Hematopoietic multipotent progenitor cell treated with erythropoietin and hydrocortisone succinate and interleukin-3 and kit ligand, for 17 days (in vitro differentiated cells): ENCODE measurements around the gene SMG9.
A peak's percentile ranks its signal among the peaks of the same experiment; 100 is the strongest.
"Not testable (repeated sequence)": the region's sequence is repeated elsewhere in the genome, so short reads cannot be mapped to it uniquely, and the experiment has no call there.

ENCODE experiments used
- DNase-seq: peaks from one replicate; pipeline ENCODE4 v3.0.0-alpha.2; 2015; ENCODE audit warnings: low spot score

The SMG9 gene

GRCh38 chr19:43779820-43780219 lies 25.1 kb upstream of the SMG9 start:
- DNase-seq, result peak; percentile 81

- DNase-seq, result peak; percentile 51
Measured at GRCh38 chr19:43779147-43779819, 24.5 kb upstream of the SMG9 start.

- DNase-seq, result peak; percentile 54
Measured at GRCh38 chr19:43778651-43779050, 23.9 kb upstream of the SMG9 start.

- DNase-seq, result peak; percentile 55
Measured at GRCh38 chr19:43777163-43777695, 22.5 kb upstream of the SMG9 start.

- peak; percentile 59 for DNase-seq
Measured at GRCh38 chr19:43776286-43776685, 21.5 kb upstream of the SMG9 start.

GRCh38 chr19:43775299-43775890 lies 20.6 kb upstream of the SMG9 start:
- DNase-seq, result peak; percentile 42

- not testable (repeated sequence) for DNase-seq
Measured at GRCh38 chr19:43774940-43775258, 20.1 kb upstream of the SMG9 start.

GRCh38 chr19:43774103-43774939 lies 19.6 kb upstream of the SMG9 start:
- peak; percentile 95 for DNase-seq

GRCh38 chr19:43773725-43774102 lies 19.0 kb upstream of the SMG9 start:
- DNase-seq, result no peak

- DNase-seq, result no peak
Measured at GRCh38 chr19:43769256-43769655, 14.5 kb upstream of the SMG9 start.

- DNase-seq, result no peak
Measured at GRCh38 chr19:43768273-43769050, 13.7 kb upstream of the SMG9 start.

GRCh38 chr19:43767818-43768217 lies 13.1 kb upstream of the SMG9 start:
- no peak for DNase-seq

- DNase-seq, result no peak
Measured at GRCh38 chr19:43767316-43767715, 12.6 kb upstream of the SMG9 start.

GRCh38 chr19:43766755-43767043 lies 11.9 kb upstream of the SMG9 start:
- DNase-seq, result no peak

- DNase-seq, result no peak
Measured at GRCh38 chr19:43765109-43765876, 10.5 kb upstream of the SMG9 start.

- not testable (repeated sequence) for DNase-seq
Measured at GRCh38 chr19:43764684-43765083, 9.9 kb upstream of the SMG9 start.

- DNase-seq, result no peak
Measured at GRCh38 chr19:43763473-43763939, 8.7 kb upstream of the SMG9 start.

GRCh38 chr19:43762814-43763213 lies 8.1 kb upstream of the SMG9 start:
- DNase-seq, result no peak

- DNase-seq, result no peak
Measured at GRCh38 chr19:43760941-43761340, 6.2 kb upstream of the SMG9 start.

GRCh38 chr19:43759515-43759914 lies 4.8 kb upstream of the SMG9 start:
- DNase-seq, result no peak

- peak; percentile 78 for DNase-seq
Measured at GRCh38 chr19:43755256-43755801, 567 bp upstream of the SMG9 start.

- DNase-seq, result no peak
Measured at GRCh38 chr19:43754253-43754502, 584 bp downstream of the SMG9 start.
